Measurements from ENCODE around the gene LIMA1. TPM values are rescaled to one million over a fixed set of nuclear protein-coding genes. Genes with fewer than 3 reads are reported as not detected.

Gene LIMA1
- total RNA-seq, 3 donors from 2014 or later = 155 to 364 (median 249) TPM

GRCh38 chr12:50215033-50215432 is 68.3 kb downstream of the LIMA1 start:
- ATAC-seq (no peak), DNase-seq (no peak)
- H3K4me3 ChIP-seq = no peak overlapping the region
- intact Hi-C loops (cut with DNase I, micrococcal nuclease) = no loop called here
- no peaks in the 10 kb centered on the region for H3K9me3 ChIP-seq
- TF ChIP-seq, protein P1, sequence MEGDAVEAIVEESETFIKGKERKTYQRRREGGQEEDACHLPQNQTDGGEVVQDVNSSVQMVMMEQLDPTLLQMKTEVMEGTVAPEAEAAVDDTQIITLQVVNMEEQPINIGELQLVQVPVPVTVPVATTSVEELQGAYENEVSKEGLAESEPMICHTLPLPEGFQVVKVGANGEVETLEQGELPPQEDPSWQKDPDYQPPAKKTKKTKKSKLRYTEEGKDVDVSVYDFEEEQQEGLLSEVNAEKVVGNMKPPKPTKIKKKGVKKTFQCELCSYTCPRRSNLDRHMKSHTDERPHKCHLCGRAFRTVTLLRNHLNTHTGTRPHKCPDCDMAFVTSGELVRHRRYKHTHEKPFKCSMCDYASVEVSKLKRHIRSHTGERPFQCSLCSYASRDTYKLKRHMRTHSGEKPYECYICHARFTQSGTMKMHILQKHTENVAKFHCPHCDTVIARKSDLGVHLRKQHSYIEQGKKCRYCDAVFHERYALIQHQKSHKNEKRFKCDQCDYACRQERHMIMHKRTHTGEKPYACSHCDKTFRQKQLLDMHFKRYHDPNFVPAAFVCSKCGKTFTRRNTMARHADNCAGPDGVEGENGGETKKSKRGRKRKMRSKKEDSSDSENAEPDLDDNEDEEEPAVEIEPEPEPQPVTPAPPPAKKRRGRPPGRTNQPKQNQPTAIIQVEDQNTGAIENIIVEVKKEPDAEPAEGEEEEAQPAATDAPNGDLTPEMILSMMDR (IDR thresholded peaks at IDR 0.05) = no peak
- H3K36me3 ChIP-seq (ENCODE audit: low read depth) = no peaks in the 10 kb centered on the region
- peaks cover 6% of the 10 kb centered on the region for H3K4me1 ChIP-seq (ENCODE audit: low read depth)

DNA sequence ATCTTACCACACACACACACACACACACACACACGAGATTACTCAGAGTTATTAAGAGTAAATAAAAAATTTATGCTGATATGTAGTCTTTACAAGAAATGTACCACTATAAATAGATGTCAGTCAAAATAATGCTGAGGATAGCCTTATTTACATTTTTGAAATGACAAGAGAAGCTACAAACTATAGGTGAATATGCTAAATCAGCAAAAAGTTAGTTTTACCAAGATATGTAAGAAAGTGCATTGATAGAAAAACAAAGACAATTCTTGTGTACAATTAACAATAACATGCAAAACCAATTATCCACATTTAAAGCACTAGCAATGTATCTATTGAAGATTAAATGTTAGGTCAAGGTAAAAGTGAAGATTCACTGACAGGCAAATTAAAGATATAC is 69.3 kb downstream of the LIMA1 start:
- Histone ChIP-seq H3K4me3 (no peak overlapping the region), H3K4me1 (ENCODE audit: low read depth) (peaks cover 6% of the 10 kb centered on the region), H3K36me3 (ENCODE audit: low read depth) (no peaks in the 10 kb centered on the region), H3K9me3 (no peaks in the 10 kb centered on the region)
- intact Hi-C loops (cut with DNase I, micrococcal nuclease) = no loop called here
- TF ChIP-seq, protein P1 (IDR thresholded peaks at IDR 0.05) = no peak
- no peak for ATAC-seq
- DNase-seq = no peak

DNA sequence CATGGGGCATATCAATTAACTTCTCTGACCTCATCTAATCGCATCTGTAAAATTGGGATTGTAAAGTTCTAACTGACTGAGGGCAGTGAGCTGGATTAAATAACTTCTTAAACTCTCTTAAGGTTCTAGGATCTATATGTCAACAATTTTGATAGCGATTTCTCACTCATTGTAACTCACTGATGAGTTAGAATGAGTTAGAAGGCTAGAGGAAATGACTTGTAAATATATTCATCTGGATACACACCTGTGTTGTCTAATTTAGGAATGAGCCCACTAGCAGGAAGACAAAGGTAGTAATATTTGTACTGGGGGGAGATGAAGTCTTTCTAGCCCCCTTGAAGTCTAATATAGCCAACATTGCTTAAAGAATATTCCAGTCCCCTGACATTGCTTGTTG is 69.9 kb downstream of the LIMA1 start:
- intact Hi-C loops (cut with DNase I, micrococcal nuclease) = no loop called here
- TF ChIP-seq, protein P1 (IDR thresholded peaks at IDR 0.05) = no peak
- DNase-seq (no peak), ATAC-seq (no peak)
- no peak overlapping the region for H3K4me3 ChIP-seq
- no peaks in the 10 kb centered on the region for H3K9me3 ChIP-seq
- no peaks in the 10 kb centered on the region for H3K36me3 ChIP-seq (ENCODE audit: low read depth)
- peaks cover 6% of the 10 kb centered on the region for H3K4me1 ChIP-seq (ENCODE audit: low read depth)

GRCh38 chr12:50212071-50212467 is 71.3 kb downstream of the LIMA1 start:
- intact Hi-C loops (cut with DNase I, micrococcal nuclease) = no loop called here
- Histone ChIP-seq H3K4me3 (no peak overlapping the region), H3K4me1 (ENCODE audit: low read depth) (peaks cover 6% of the 10 kb centered on the region), H3K9me3 (no peaks in the 10 kb centered on the region), H3K36me3 (ENCODE audit: low read depth) (no peaks in the 10 kb centered on the region)
- no peak for DNase-seq
- no peak for ATAC-seq
- TF ChIP-seq, protein P1 (IDR thresholded peaks at IDR 0.05) = no peak

- no peaks in the 10 kb centered on the region for H3K9me3 ChIP-seq
- no peak overlapping the region for H3K4me3 ChIP-seq
- TF ChIP-seq, protein P1 (IDR thresholded peaks at IDR 0.05) = no peak
- ATAC-seq = no peak
- H3K36me3 ChIP-seq (ENCODE audit: low read depth) = no peaks in the 10 kb centered on the region
- intact Hi-C loops (cut with DNase I, micrococcal nuclease) = no loop called here
- peaks cover 6% of the 10 kb centered on the region for H3K4me1 ChIP-seq (ENCODE audit: low read depth)
- DNase-seq = no peak
Observed at GRCh38 chr12:50211392-50212070, 71.8 kb downstream of the LIMA1 start.

DNA sequence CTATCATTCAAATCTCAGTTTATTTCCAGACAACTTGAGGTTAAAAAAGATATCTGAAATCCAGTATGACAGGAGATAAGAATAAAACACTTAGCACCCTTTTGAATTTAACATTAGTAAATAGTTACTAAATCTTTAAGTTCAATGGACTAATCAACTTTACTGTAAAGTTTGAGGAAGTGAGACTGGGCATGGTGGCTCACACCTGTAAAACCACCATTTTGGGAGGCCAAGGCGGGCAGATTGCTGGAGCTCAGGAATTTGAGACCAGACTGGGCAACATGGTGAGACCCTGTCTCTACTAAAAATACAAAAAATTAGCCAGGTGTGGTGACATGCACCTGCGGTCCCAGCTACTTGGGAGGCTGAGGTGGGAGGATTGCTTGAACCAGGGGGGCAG is 75.9 kb downstream of the LIMA1 start:
- ATAC-seq (no peak), DNase-seq (no peak)
- TF ChIP-seq, protein P1 (IDR thresholded peaks at IDR 0.05) = no peak
- peaks cover 6% of the 10 kb centered on the region for H3K4me1 ChIP-seq (ENCODE audit: low read depth)
- intact Hi-C loops (cut with DNase I, micrococcal nuclease) = no loop called here
- H3K36me3 ChIP-seq (ENCODE audit: low read depth) = peaks cover 6% of the 10 kb centered on the region
- no peak overlapping the region for H3K4me3 ChIP-seq
- H3K9me3 ChIP-seq = no peaks in the 10 kb centered on the region

Data from mucosa of descending colon (tissue), 3 donors.